SU-DHL-6 (cell line): ENCODE results near the gene HAGHL.

Source experiments
- H2AFZ ChIP-seq: fragments of 200-600 bp; sonication (generic); 2 replicates; pipeline ENCODE4 v1.6.1; 2014; ENCODE audit warnings: low read depth, mild to moderate bottlenecking, moderate library complexity, mixed read lengths, antibody characterized with exemption, low read length; ENCODE audit not compliant: severe bottlenecking
- H3F3A ChIP-seq: fragments of 200-600 bp; shearing (Covaris generic); 2 replicates; pipeline ENCODE4 v1.6.0; 2016; ENCODE audit warnings: antibody characterized with exemption, mild to moderate bottlenecking; ENCODE audit not compliant: insufficient read depth
- H3K27ac ChIP-seq: fragments of 200-600 bp; sonication (generic); 2 replicates; pipeline ENCODE4 v1.5.1; 2016; ENCODE audit warnings: low read depth, mild to moderate bottlenecking, low read length, moderate library complexity, mixed read lengths
- H3K27me3 ChIP-seq: fragments of 200-600 bp; sonication (generic), shearing (Covaris generic); 2 replicates; pipeline ENCODE4 v1.6.0; 2014; ENCODE audit warnings: mild to moderate bottlenecking, low read length
- H3K36me3 ChIP-seq: fragments of 200-600 bp; sonication (generic); 2 replicates; pipeline ENCODE4 v1.6.1; 2014; ENCODE audit warnings: mild to moderate bottlenecking, low read length, mixed read lengths
- H3K4me2 ChIP-seq: fragments of 300-600, 200-600 bp; shearing (Covaris generic), sonication (generic); 2 replicates; pipeline ENCODE4 v1.6.0; 2014; ENCODE audit warnings: low read length, low read depth, mild to moderate bottlenecking; ENCODE audit not compliant: poor library complexity, severe bottlenecking
- H3K4me3 ChIP-seq: fragments of 200-600 bp; sonication (generic); 2 replicates; pipeline ENCODE4 v1.5.1; 2014; ENCODE audit warnings: antibody characterized with exemption, low read length, mild to moderate bottlenecking, mixed read lengths; ENCODE audit not compliant: insufficient read depth, poor library complexity, severe bottlenecking
- H3K79me2 ChIP-seq: fragments of 200-600 bp; sonication (generic); 2 replicates; pipeline ENCODE4 v1.6.1; 2014; ENCODE audit warnings: mild to moderate bottlenecking, low read length, moderate library complexity; ENCODE audit not compliant: insufficient read depth
- H3K9ac ChIP-seq: fragments of 200-600 bp; sonication (generic); 2 replicates; pipeline ENCODE4 v1.7.0; 2014; ENCODE audit warnings: mild to moderate bottlenecking, low read length
- H3K9me2 ChIP-seq: fragments of 200-600 bp; sonication (generic); replicated peaks from 2 replicates; pipeline ENCODE4 v1.6.1; 2014; ENCODE audit warnings: low read length; ENCODE audit not compliant: insufficient read depth
- H3K9me3 ChIP-seq: fragments of 200-600 bp; sonication (generic); 2 replicates; pipeline ENCODE4 v1.6.1; 2014; ENCODE audit warnings: low read length, mixed read lengths; ENCODE audit not compliant: insufficient read depth
- H4K20me1 ChIP-seq: fragments of 200-600 bp; sonication (generic); 2 replicates; pipeline ENCODE4 v1.6.1; 2014; ENCODE audit warnings: low read depth, mild to moderate bottlenecking, antibody characterized with exemption, low read length, moderate library complexity, mixed read lengths
- CTCF ChIP-seq: fragments of 200-600 bp; sonication (generic); IDR thresholded peaks from one replicate; pipeline ENCODE4 v1.5.1; 2017; ENCODE audit warnings: antibody characterized with exemption, mild to moderate bottlenecking, low read length, moderate library complexity; ENCODE audit not compliant: insufficient read depth, poor library complexity, severe bottlenecking
- EZH2phosphoT487 ChIP-seq: fragments of 200-600 bp; sonication (generic), shearing (Covaris generic); conservative IDR thresholded peaks from 2 replicates; pipeline ENCODE4 v1.6.1; 2018; ENCODE audit warnings: mild to moderate bottlenecking, antibody characterized with exemption, low read length, moderate library complexity, mixed read lengths

HAGHL gene

GRCh38 chr16:716768-717325, 10.1 kb upstream of the HAGHL start:
- Histone ChIP-seq H3K27me3 (no peaks in the 10 kb centered on the region), H3K9me3 (no peaks in the 10 kb centered on the region), H3K9ac (no peak overlapping the region), H4K20me1 (no peaks in the 10 kb centered on the region; the same call in 1 of the 2 replicates), H3K36me3 (no peaks in the 10 kb centered on the region), H3K9me2 (no peaks in the 10 kb centered on the region), H3K4me3 (no peak overlapping the region), H3F3A (0 out of 2 replicates have a peak, but pooled peaks cover 3% of the 10 kb centered on the region), H2AFZ (no peak overlapping the region), H3K27ac (no peak overlapping the region), H3K79me2 (no peaks in the 10 kb centered on the region), H3K4me2 (no peak overlapping the region)
- TF ChIP-seq CTCF (no peak), EZH2phosphoT487 (no peak)

GRCh38 chr16:717450-718245, 9.3 kb upstream of the HAGHL start:
- Histone ChIP-seq H3K9me2 (no peaks in the 10 kb centered on the region), H3K36me3 (no peaks in the 10 kb centered on the region), H3K9me3 (no peaks in the 10 kb centered on the region), H3K27ac (no peak overlapping the region), H3K9ac (no peak overlapping the region), H3F3A (0 out of 2 replicates have a peak, but pooled peaks cover 3% of the 10 kb centered on the region), H3K4me3 (no peak overlapping the region), H3K79me2 (no peaks in the 10 kb centered on the region), H3K27me3 (no peaks in the 10 kb centered on the region), H4K20me1 (no peaks in the 10 kb centered on the region; the same call in 1 of the 2 replicates), H2AFZ (no peak overlapping the region), H3K4me2 (no peak overlapping the region)
- TF ChIP-seq CTCF (no peak), EZH2phosphoT487 (no peak)

GRCh38 chr16:718389-718788, 8.5 kb upstream of the HAGHL start:
- Histone ChIP-seq H3K27me3 (no peaks in the 10 kb centered on the region), H3K4me2 (no peak overlapping the region), H3K9ac (no peak overlapping the region), H3K9me2 (no peaks in the 10 kb centered on the region), H4K20me1 (no peaks in the 10 kb centered on the region; the same call in 1 of the 2 replicates), H3K79me2 (no peaks in the 10 kb centered on the region), H3K27ac (no peak overlapping the region), H3K9me3 (no peaks in the 10 kb centered on the region), H3K4me3 (no peak overlapping the region), H2AFZ (no peak overlapping the region), H3K36me3 (no peaks in the 10 kb centered on the region), H3F3A (0 out of 2 replicates have a peak, but pooled peaks cover 3% of the 10 kb centered on the region)
- no peak for TF ChIP-seq CTCF
- TF ChIP-seq EZH2phosphoT487: no peak
